HCT116 (cell line): ENCODE data around the gene MRPS34.

ENCODE experiments used
- CTCF ChIP-seq, 3 experiments: fragments of 200-600 bp in 1 of 3; sonication (generic) in 1 of 3; IDR thresholded peaks in 2 of 3; conservative IDR thresholded peaks in 1 of 3; 2 replicates each; pipeline ENCODE4 v1.5.1; 2012 to 2017; ENCODE audit warnings: low read depth in 2 of 3, low read length in 2 of 3, antibody characterized with exemption in 1 of 3, borderline replicate concordance in 1 of 3, control low read depth in 1 of 3, mild to moderate bottlenecking in 1 of 3, mixed read lengths in 1 of 3, mixed run types in 1 of 3, moderate library complexity in 1 of 3; ENCODE audit not compliant: insufficient read depth in 1 of 3
- JUND ChIP-seq: IDR thresholded peaks from 2 replicates; pipeline ENCODE4 v1.6.1; 2012

GRCh38 chr16:1784977-1785845, 12.3 kb upstream of the MRPS34 start:
- TF ChIP-seq CTCF (IDR thresholded peaks at IDR 0.05 in 2 of 3, conservative IDR thresholded peaks at IDR 0.05 in 1 of 3; ENCODE audit: borderline replicate concordance in 1 of 3, insufficient read depth in 1 of 3, low read depth in 2 of 3, low read length in 2 of 3) (no peak), JUND (no peak)
